HG03280 (cell line): ENCODE measurements around the gene PCDHGA11.
"Not testable (repeated sequence)": the region's sequence is repeated elsewhere in the genome, so short reads cannot be mapped to it uniquely, and the experiment has no call there.

Experiments used
- ATAC-seq: cut with Tn5 transposase; IDR thresholded peaks from one replicate; pipeline ENCODE4 v1.9.1; 2021; ENCODE audit warnings: mild to moderate bottlenecking, moderate library complexity; ENCODE audit not compliant: unreplicated experiment

PCDHGA11 gene

GRCh38 chr5:141430332-141431113, 9.7 kb downstream of the PCDHGA11 start, which contains the start of gene PCDHGA12:
Gene PCDHGA12 (plus strand): TSS chr5:141430507. CDS start chr5:141430760, 253 bp downstream.
- peak; percentile 89 for ATAC-seq

- ATAC-seq = peak; percentile 57
Observed at GRCh38 chr5:141431286-141431685, 10.4 kb downstream of the PCDHGA11 start.

GRCh38 chr5:141432308-141432707, 11.5 kb downstream of the PCDHGA11 start:
- not testable (repeated sequence) for ATAC-seq

- not testable (repeated sequence) for ATAC-seq
Observed at GRCh38 chr5:141432726-141433125, 11.9 kb downstream of the PCDHGA11 start.

- no peak for ATAC-seq
Observed at GRCh38 chr5:141434006-141434405, 13.2 kb downstream of the PCDHGA11 start.

GRCh38 chr5:141437221-141437620, 16.4 kb downstream of the PCDHGA11 start:
- ATAC-seq = no peak

GRCh38 chr5:141439411-141440141, 18.7 kb downstream of the PCDHGA11 start:
- ATAC-seq = no peak

GRCh38 chr5:141440341-141440740, 19.5 kb downstream of the PCDHGA11 start:
- no peak for ATAC-seq

- no peak for ATAC-seq
Observed at GRCh38 chr5:141441571-141442170, 20.8 kb downstream of the PCDHGA11 start.

- no peak for ATAC-seq
Observed at GRCh38 chr5:141465351-141465750, 44.5 kb downstream of the PCDHGA11 start.
